T-helper 2 cell treated with Interferon-gamma antibody and Interleukin-4, amounts not matched to agents 5 μg/mL and 100 μg/mL, for 36 hours (primary cell): Measurements from ENCODE around the gene CACNA1H.

ENCODE experiments used
- DNase-seq: peaks from one replicate; pipeline ENCODE4 v3.0.0; 2021; ENCODE audit warnings: low spot score
- H3K27ac Mint-ChIP-seq: one replicate; pipeline ENCODE4 v1.8.0; 2021; ENCODE audit warnings: mild to moderate bottlenecking, mixed read lengths
- H3K27me3 Mint-ChIP-seq: one replicate; pipeline ENCODE4 v1.8.0; 2021; ENCODE audit warnings: low read depth, mixed read lengths
- H3K36me3 Mint-ChIP-seq: one replicate; pipeline ENCODE4 v1.8.0; 2021; ENCODE audit warnings: low read depth, mixed read lengths
- H3K4me1 Mint-ChIP-seq: one replicate; pipeline ENCODE4 v1.8.0; 2021; ENCODE audit warnings: low read depth, mixed read lengths
- H3K4me3 Mint-ChIP-seq: one replicate; pipeline ENCODE4 v1.8.0; 2022; ENCODE audit warnings: mild to moderate bottlenecking, moderate library complexity, mixed read lengths
- H3K9me3 Mint-ChIP-seq: one replicate; pipeline ENCODE4 v1.8.0; 2021; ENCODE audit warnings: mixed read lengths

The CACNA1H gene

DNA sequence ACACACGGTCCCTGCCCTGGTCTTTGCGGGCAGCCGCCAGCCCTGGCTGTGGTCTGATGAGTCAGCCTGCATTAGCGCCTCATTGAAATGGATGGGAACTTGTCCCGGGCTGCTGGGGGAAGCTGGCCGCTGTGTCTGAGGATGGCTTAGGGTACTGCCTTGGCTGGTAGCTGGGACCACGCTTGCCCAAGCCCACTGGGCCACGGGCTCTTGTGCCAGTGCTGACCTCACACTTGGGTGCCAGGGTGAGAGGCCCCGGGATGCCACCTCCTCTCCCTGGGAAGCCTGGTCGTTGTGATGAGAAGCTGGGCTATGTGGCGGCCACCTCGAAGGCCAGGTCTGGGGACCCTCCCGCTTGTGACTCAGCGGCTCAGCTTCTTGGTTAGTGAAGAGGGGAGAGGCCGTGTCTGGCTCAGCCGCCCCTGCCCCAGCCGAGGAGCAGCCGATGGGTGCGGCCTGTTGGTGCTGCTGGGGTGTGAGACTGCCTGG lies 10.7 kb downstream of the CACNA1H start:
- Mint-ChIP-seq H3K27me3 (no peaks in the 10 kb centered on the region), H3K4me3 (no peak overlapping the region)
- no peak for DNase-seq

GRCh38 chr16:1164382-1164781 lies 11.5 kb downstream of the CACNA1H start:
- Mint-ChIP-seq H3K4me1 (no peaks in the 10 kb centered on the region), H3K9me3 (no peaks in the 10 kb centered on the region), H3K27ac (no peak overlapping the region)

More for the DNA sequence above, 10.7 kb downstream of the CACNA1H start:
- no peak overlapping the region for H3K27ac Mint-ChIP-seq
- no peaks in the 10 kb centered on the region for H3K4me1 Mint-ChIP-seq
- H3K9me3 Mint-ChIP-seq: no peaks in the 10 kb centered on the region
- no peaks in the 10 kb centered on the region for H3K36me3 Mint-ChIP-seq

GRCh38 chr16:1164975-1165374 lies 12.1 kb downstream of the CACNA1H start:
- H3K9me3 Mint-ChIP-seq: no peaks in the 10 kb centered on the region
- DNase-seq: no peak
- no peaks in the 10 kb centered on the region for H3K27me3 Mint-ChIP-seq
- H3K4me3 Mint-ChIP-seq: no peak overlapping the region
- no peaks in the 10 kb centered on the region for H3K36me3 Mint-ChIP-seq
- no peaks in the 10 kb centered on the region for H3K4me1 Mint-ChIP-seq
- no peak overlapping the region for H3K27ac Mint-ChIP-seq

More at GRCh38 chr16:1164382-1164781, 11.5 kb downstream of the CACNA1H start:
- no peaks in the 10 kb centered on the region for H3K36me3 Mint-ChIP-seq
- no peak overlapping the region for H3K4me3 Mint-ChIP-seq
- no peak for DNase-seq
- H3K27me3 Mint-ChIP-seq: no peaks in the 10 kb centered on the region

DNA sequence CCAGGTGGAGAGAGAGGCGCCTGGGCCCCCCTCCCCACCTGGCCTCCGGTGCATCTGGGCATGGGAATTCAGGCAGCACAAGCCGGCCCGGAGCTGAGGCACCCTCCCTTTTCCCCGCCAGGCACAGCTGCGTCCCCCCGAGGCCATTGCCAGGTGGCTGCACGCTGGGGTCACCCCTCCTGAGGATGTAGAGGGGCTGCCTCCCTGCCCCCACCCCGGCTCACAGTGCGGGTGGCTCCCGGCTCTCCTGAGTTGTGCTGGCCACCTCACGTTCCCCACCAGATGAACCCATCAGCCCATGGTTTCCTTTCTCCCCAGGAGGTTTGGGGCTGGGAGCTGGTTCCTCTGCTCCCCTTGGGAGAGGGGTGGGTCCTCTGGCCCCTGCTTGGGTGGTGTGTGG lies 12.6 kb downstream of the CACNA1H start:
- Mint-ChIP-seq H3K4me3 (no peak overlapping the region), H3K27ac (no peak overlapping the region), H3K4me1 (no peaks in the 10 kb centered on the region), H3K27me3 (no peaks in the 10 kb centered on the region), H3K36me3 (no peaks in the 10 kb centered on the region), H3K9me3 (no peaks in the 10 kb centered on the region)
- no peak for DNase-seq

DNA sequence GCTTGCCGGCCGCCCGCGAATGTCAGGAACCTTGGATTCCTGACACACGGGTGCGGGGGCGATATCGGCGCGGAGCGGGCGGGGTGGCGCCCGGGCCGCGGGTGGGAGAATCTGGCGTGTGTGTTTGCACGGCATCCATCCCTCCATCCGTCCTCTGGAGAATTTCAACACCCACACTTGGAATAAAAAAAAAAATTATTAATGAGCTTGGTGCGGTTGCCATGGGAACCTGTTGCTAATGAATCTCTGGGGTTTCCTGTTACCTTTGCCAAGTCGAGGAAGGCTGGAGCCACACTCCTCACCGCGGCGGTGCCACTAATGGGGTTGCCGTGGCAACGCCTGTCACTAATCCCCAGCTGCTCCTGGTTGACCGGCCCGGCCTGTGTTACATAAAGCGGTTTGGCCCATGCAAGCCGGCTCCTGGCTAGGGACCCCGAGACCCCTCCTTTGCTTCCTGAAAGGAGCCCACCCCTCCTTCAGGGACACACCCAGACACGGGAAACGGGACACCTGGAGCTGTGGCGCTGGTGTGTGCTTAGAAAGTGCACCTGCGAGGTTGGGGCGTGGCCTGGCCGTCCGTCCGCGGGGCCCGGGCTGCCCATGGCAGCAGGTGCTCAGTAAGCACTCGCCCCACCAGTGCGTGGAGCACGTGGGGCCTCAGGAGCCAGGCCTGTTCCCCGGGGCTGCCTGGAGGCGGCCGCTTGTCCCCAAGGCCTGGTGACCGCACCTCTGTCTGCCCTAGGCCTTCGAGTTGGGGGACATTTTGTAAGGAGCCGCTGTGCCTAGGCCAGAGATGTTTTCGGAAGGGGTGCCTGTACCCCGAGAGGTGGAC lies 14.6 kb downstream of the CACNA1H start:
- H3K4me3 Mint-ChIP-seq: no peak overlapping the region
- no peaks in the 10 kb centered on the region for H3K36me3 Mint-ChIP-seq
- no peaks in the 10 kb centered on the region for H3K4me1 Mint-ChIP-seq
- no peaks in the 10 kb centered on the region for H3K27me3 Mint-ChIP-seq
- H3K9me3 Mint-ChIP-seq: no peaks in the 10 kb centered on the region
- DNase-seq: no peak
- H3K27ac Mint-ChIP-seq: no peak overlapping the region

GRCh38 chr16:1168837-1169236 lies 15.9 kb downstream of the CACNA1H start:
- Mint-ChIP-seq H3K4me3 (no peak overlapping the region), H3K27me3 (no peaks in the 10 kb centered on the region), H3K4me1 (no peaks in the 10 kb centered on the region), H3K9me3 (no peaks in the 10 kb centered on the region), H3K36me3 (no peaks in the 10 kb centered on the region), H3K27ac (no peak overlapping the region)
- DNase-seq: no peak

DNA sequence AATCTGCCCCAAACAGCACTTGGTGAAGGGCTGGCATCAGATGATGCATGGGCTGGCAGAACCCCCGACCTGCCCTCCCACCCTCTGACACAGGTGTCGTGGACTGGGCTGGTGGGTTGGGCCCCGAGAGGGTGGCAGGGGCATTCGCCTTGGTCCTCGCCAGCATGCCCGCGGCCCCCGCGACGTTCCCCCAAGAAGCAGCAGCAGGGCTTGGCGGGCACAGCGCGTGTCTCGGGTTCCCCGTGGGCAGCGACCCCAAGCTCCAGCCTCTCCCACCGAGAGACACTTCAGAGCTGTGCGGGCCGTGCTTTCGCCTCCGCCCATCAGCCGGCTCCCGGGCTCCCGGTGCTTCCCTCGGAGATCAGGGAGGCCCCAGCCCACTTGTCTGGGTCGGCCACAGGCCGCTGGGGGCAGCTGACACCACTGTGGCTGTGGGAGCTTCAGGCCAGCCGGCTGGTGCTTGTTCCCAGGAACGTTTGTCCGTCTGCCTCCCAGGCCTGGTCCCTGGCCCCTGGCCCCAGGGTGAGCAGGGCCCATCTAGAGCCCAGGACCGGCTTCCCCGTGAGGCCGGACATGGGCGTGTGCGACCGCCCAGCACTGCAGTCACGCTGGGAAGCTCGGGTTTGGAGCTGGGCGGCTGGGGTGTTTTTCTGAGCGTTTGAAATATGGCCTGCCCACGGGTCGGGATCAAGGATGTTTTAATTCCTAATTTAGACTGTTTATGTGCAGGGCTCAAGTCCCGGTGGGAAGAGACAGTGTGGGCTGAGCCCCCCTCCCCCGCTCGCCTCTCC lies 16.6 kb downstream of the CACNA1H start:
- Mint-ChIP-seq H3K27me3 (no peaks in the 10 kb centered on the region), H3K36me3 (no peaks in the 10 kb centered on the region), H3K27ac (no peak overlapping the region), H3K4me3 (no peak overlapping the region), H3K4me1 (no peaks in the 10 kb centered on the region), H3K9me3 (no peaks in the 10 kb centered on the region)
- DNase-seq: no peak

DNA sequence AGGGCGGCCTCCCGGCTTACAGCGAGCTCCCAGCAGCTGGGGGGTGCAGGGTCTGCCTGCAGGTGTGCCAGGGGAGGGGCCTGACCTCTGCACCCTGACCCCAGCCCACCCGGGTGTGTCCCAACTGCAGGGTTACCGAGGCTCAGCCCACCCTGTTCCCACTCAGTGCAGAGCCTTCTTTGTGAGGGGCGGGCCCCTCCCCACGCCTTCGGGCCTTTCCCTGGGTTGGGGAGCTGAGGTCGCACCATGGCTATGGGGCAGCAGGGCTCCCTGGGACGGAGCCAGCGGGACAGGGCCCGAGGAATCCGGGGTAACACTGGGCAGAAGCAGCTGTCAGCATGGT lies 17.1 kb downstream of the CACNA1H start:
- Mint-ChIP-seq H3K9me3 (no peaks in the 10 kb centered on the region), H3K27me3 (no peaks in the 10 kb centered on the region), H3K4me3 (no peak overlapping the region), H3K36me3 (no peaks in the 10 kb centered on the region), H3K27ac (no peak overlapping the region), H3K4me1 (no peaks in the 10 kb centered on the region)
- no peak for DNase-seq

DNA sequence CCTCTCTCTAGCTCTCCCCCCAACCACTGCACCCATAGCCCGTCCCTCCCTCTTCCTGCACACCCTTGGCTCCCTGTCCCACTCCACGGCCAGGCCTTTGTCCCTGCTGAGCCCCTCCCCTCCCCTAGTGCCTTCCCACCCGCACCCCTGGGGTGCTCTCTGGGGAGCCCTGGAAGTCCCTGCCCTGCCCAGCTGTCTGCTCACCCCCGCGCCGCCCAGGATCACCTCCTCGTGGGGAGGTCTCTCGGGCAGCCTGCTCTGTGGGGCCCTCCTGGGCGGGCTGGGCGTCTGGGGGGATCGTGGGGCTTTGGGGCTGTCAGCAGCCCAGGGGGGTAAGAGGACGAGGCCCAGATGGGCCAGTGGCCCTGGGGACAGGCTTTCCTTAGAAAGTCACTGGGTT lies 18.1 kb downstream of the CACNA1H start:
- no peaks in the 10 kb centered on the region for H3K27me3 Mint-ChIP-seq
- no peaks in the 10 kb centered on the region for H3K9me3 Mint-ChIP-seq
- H3K4me1 Mint-ChIP-seq: no peaks in the 10 kb centered on the region
- no peak overlapping the region for H3K4me3 Mint-ChIP-seq
- no peak for DNase-seq
- H3K36me3 Mint-ChIP-seq: no peaks in the 10 kb centered on the region
- no peak overlapping the region for H3K27ac Mint-ChIP-seq

- no peaks in the 10 kb centered on the region for H3K36me3 Mint-ChIP-seq
- H3K27me3 Mint-ChIP-seq: no peaks in the 10 kb centered on the region
- H3K4me3 Mint-ChIP-seq: no peak overlapping the region
- H3K27ac Mint-ChIP-seq: no peak overlapping the region
- no peaks in the 10 kb centered on the region for H3K9me3 Mint-ChIP-seq
- DNase-seq: no peak
- H3K4me1 Mint-ChIP-seq: no peaks in the 10 kb centered on the region
These were observed 19.0 kb downstream of the CACNA1H start for GRCh38 chr16:1171854-1172428.

GRCh38 chr16:1172651-1173050 lies 19.7 kb downstream of the CACNA1H start:
- H3K36me3 Mint-ChIP-seq: no peaks in the 10 kb centered on the region
- no peak overlapping the region for H3K4me3 Mint-ChIP-seq
- H3K4me1 Mint-ChIP-seq: no peaks in the 10 kb centered on the region
- no peaks in the 10 kb centered on the region for H3K9me3 Mint-ChIP-seq
- DNase-seq: no peak
- H3K27ac Mint-ChIP-seq: no peak overlapping the region
- H3K27me3 Mint-ChIP-seq: no peaks in the 10 kb centered on the region

- Mint-ChIP-seq H3K36me3 (no peaks in the 10 kb centered on the region), H3K4me1 (no peaks in the 10 kb centered on the region), H3K27ac (no peak overlapping the region), H3K27me3 (no peaks in the 10 kb centered on the region), H3K4me3 (no peak overlapping the region), H3K9me3 (no peaks in the 10 kb centered on the region)
- no peak for DNase-seq
These were observed 21.0 kb downstream of the CACNA1H start for GRCh38 chr16:1173788-1174451.

DNA sequence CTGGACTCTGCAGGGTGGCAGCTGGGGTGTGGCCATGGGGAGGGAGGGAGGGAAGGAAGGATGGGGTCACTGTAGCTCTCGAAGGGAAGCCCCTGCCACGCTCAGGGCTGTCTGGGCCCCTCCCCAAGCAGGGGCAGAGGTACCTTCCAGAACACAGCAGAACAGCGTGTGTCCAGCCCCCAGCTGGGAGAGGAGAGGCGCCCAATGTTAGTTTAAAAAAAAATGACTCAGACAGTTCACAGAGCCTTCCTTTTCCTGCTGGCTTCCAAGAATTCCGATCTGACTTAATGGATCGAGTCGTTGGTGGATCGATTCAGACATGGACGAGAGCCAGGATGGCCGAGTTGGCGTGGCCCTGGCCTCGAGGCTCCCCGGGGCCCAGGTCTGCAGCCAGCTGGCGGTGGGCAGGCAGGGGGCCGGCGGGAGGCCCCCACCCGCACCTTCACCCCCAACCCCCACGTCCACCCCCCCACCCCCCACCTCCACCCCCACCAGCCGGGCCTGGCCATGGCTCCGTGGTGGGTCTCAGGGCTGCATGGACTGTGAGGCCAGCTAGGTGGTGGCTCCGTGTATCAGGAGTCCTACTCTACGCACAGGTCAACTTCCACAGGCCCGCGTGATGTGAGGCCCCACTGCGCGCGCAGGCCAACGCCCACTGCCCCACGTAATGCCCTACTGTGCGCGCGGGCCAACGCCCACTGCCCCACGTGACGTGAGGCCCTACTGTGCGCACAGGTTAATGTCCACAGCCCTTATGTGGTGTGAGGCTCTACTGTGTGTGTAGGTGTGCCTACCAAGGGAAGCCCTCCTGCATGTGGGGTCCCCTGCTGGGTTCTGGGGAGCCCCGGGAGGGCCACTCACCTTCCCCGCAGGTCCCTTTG lies 21.8 kb downstream of the CACNA1H start:
- Mint-ChIP-seq H3K4me1 (no peaks in the 10 kb centered on the region), H3K4me3 (no peak overlapping the region), H3K9me3 (no peaks in the 10 kb centered on the region), H3K27me3 (no peaks in the 10 kb centered on the region), H3K27ac (no peak overlapping the region), H3K36me3 (no peaks in the 10 kb centered on the region)
- DNase-seq: no peak
